HepG2 (cell line): ENCODE results near the gene PRCD. TPM values are rescaled to one million over a fixed set of nuclear protein-coding genes. Genes with fewer than 3 reads are reported as not detected.

Experiments
- BORCS8-MEF2B ChIP-seq: sonication (generic); formaldehyde crosslinking; IDR thresholded peaks from 2 replicates; pipeline ENCODE4 v1.8.0; 2022; ENCODE audit warnings: mild to moderate bottlenecking, missing genetic modification reagents
- FOXP4 ChIP-seq: sonication (generic); formaldehyde crosslinking; IDR thresholded peaks from 2 replicates; pipeline ENCODE4 v1.4.0; 2020; ENCODE audit warnings: missing genetic modification reagents
- GATAD2A ChIP-seq: IDR thresholded peaks from 2 replicates; pipeline ENCODE4 v1.6.1; 2016
- HNF4G ChIP-seq, 2 experiments: sonication (generic) in 1 of 2; formaldehyde crosslinking in 1 of 2; IDR thresholded peaks; 2 replicates each; pipeline versions ENCODE4 v1.4.0 to v1.6.1; 2011 to 2020; ENCODE audit warnings: borderline replicate concordance in 2 of 2, low read depth in 2 of 2, mild to moderate bottlenecking in 2 of 2, low read length in 1 of 2, missing genetic modification reagents in 1 of 2, moderate library complexity in 1 of 2
- HOXA7 ChIP-seq: sonication (generic); formaldehyde crosslinking; IDR thresholded peaks from 2 replicates; pipeline ENCODE4 v1.8.1; 2022; ENCODE audit warnings: mild to moderate bottlenecking, missing genetic modification reagents, moderate library complexity
- KMT2A ChIP-seq: sonication (generic); formaldehyde crosslinking; IDR thresholded peaks from 2 replicates; pipeline ENCODE4 v1.4.0; 2020; ENCODE audit warnings: missing genetic modification reagents
- NFAT5 ChIP-seq: sonication (generic); formaldehyde crosslinking; IDR thresholded peaks from 2 replicates; pipeline ENCODE4 v1.4.0; 2020; ENCODE audit warnings: missing genetic modification reagents
- NFKB2 ChIP-seq: sonication (generic); formaldehyde crosslinking; IDR thresholded peaks from 2 replicates; pipeline ENCODE4 v1.4.0; 2020; ENCODE audit warnings: missing genetic modification reagents, borderline replicate concordance
- SIX1 ChIP-seq: sonication (generic); formaldehyde crosslinking; IDR thresholded peaks from 2 replicates; pipeline ENCODE4 v1.4.0; 2020; ENCODE audit warnings: missing genetic modification reagents, borderline replicate concordance
- TBP ChIP-seq: sonication (generic); formaldehyde crosslinking; IDR thresholded peaks from 2 replicates; pipeline ENCODE4 v1.5.0; 2020; ENCODE audit warnings: missing genetic modification reagents
- ZBTB20 ChIP-seq: sonication (generic); formaldehyde crosslinking; IDR thresholded peaks from 2 replicates; pipeline ENCODE4 v1.8.1; 2023; ENCODE audit warnings: missing genetic modification reagents, low read depth, mild to moderate bottlenecking, borderline replicate concordance
- ZNF138 ChIP-seq: sonication (generic); formaldehyde crosslinking; IDR thresholded peaks from 2 replicates; pipeline ENCODE4 v1.5.0; 2020; ENCODE audit warnings: mild to moderate bottlenecking, low read depth, missing genetic modification reagents
- ZNF33A ChIP-seq: sonication (generic); formaldehyde crosslinking; IDR thresholded peaks from 2 replicates; pipeline ENCODE4 v1.5.1; 2020; ENCODE audit warnings: missing genetic modification reagents, mild to moderate bottlenecking, moderate library complexity, borderline replicate concordance
- ZNF367 ChIP-seq: sonication (generic); formaldehyde crosslinking; IDR thresholded peaks from 2 replicates; pipeline ENCODE4 v1.4.0; 2020; ENCODE audit warnings: missing genetic modification reagents, borderline replicate concordance
- ZNF451 ChIP-seq: sonication (generic); formaldehyde crosslinking; IDR thresholded peaks from 2 replicates; pipeline ENCODE4 v1.5.0; 2020; ENCODE audit warnings: mild to moderate bottlenecking, missing genetic modification reagents
- ZNF564 ChIP-seq: sonication (generic); formaldehyde crosslinking; IDR thresholded peaks from 2 replicates; pipeline ENCODE4 v1.8.1; 2023; ENCODE audit warnings: mild to moderate bottlenecking, missing genetic modification reagents
- ZNF713 ChIP-seq: sonication (generic); formaldehyde crosslinking; IDR thresholded peaks from 2 replicates; pipeline ENCODE4 v1.4.0; 2020; ENCODE audit warnings: mild to moderate bottlenecking, missing genetic modification reagents
- ZNF749 ChIP-seq: sonication (generic); formaldehyde crosslinking; IDR thresholded peaks from 2 replicates; pipeline ENCODE4 v1.8.0; 2022; ENCODE audit warnings: mild to moderate bottlenecking, missing genetic modification reagents, moderate library complexity, borderline replicate concordance
- ZNF800 ChIP-seq: sonication (generic); formaldehyde crosslinking; IDR thresholded peaks from 2 replicates; pipeline ENCODE4 v1.4.0; 2020; ENCODE audit warnings: missing genetic modification reagents
- polyA plus RNA-seq, 8 experiments: library from polyadenylated mRNA; depleted of rRNA in 3 of 8; stranded (reverse) in 7 of 8; unstranded in 1 of 8; fragments of >200 nt; fragmentation: Illumina TruSeq in 4 of 8; extraction: Trizol in 4 of 8; gene quantifications; 2 replicates each; pipeline versions ENCODE4 v1.2.1 to v1.2.3, GENCODE V29; 2011 to 2016; ENCODE audit warnings: low read depth in 4 of 8, missing spikeins in 1 of 8, mixed read lengths in 1 of 8; ENCODE audit not compliant: insufficient read depth in 1 of 8
- total RNA-seq, 5 experiments: library from RNA; depleted of rRNA; stranded (reverse); fragments of >200 nt; fragmentation: Illumina TruSeq; extraction: Trizol; gene quantifications; 2 replicates each; pipeline ENCODE4 v1.2.3, GENCODE V29; 2016; ENCODE audit warnings: low read depth in 1 of 5

Gene PRCD
- total and polyA plus RNA-seq, 2 of the 13 experiments (the other 11 are each of a cell fraction or from before 2014, with no cell fraction given): 0.51 TPM; not detected in 1

GRCh38 chr17:76497979-76498875, 41.6 kb upstream of the PRCD start (continued):
- TF ChIP-seq NFKB2: peak; percentile 81; the same call in 1 of the 2 replicates
- TF ChIP-seq TBP (CRISPR knock-in tag): no peak
- peak; percentile 49; the same call in 1 of the 2 replicates for TF ChIP-seq FOXP4 (CRISPR knock-in tag)
- TF ChIP-seq ZNF33A (CRISPR knock-in tag): no peak
- TF ChIP-seq KMT2A (CRISPR knock-in tag): peak; percentile 59
- no peak for TF ChIP-seq ZNF713 (CRISPR knock-in tag)
- TF ChIP-seq ZBTB20 (CRISPR knock-in tag): peak; percentile 31; the same call in 1 of the 2 replicates
- TF ChIP-seq ZNF749 (CRISPR knock-in tag): peak; percentile 52; the same call in 1 of the 2 replicates
- no peak for TF ChIP-seq HOXA7
- peak; percentile 60; the same call in 1 of the 2 replicates for TF ChIP-seq ZNF564 (CRISPR knock-in tag)
- TF ChIP-seq ZNF367 (CRISPR knock-in tag): peak; percentile 25; the same call in 1 of the 2 replicates
- TF ChIP-seq SIX1 (CRISPR knock-in tag): no peak
- 0 out of 2 replicates have a peak, but pooled peaks have one; percentile 72 for TF ChIP-seq BORCS8-MEF2B (CRISPR knock-in tag)
- TF ChIP-seq GATAD2A: peak; percentile 39; the same call in 1 of the 2 replicates
- TF ChIP-seq ZNF138: no peak
- peak; percentile 66 for TF ChIP-seq ZNF451 (CRISPR knock-in tag)
- TF ChIP-seq ZNF800: peak; percentile 87; the same call in 1 of the 2 replicates
- TF ChIP-seq HNF4G (IDR thresholded peaks at IDR 0.05; ENCODE audit: borderline replicate concordance, low read depth, low read length): no peak
- peak; percentile 9; the same call in 1 of the 2 replicates for TF ChIP-seq HNF4G (CRISPR knock-in tag; IDR thresholded peaks at IDR 0.05; ENCODE audit: borderline replicate concordance, low read depth)
- TF ChIP-seq NFAT5: peak; percentile 67; the same call in 1 of the 2 replicates
